HG03469 (cell line): Measurements from ENCODE around the gene SUN3.

Experiments
- ATAC-seq: cut with Tn5 transposase; IDR thresholded peaks from one replicate; pipeline ENCODE4 v1.9.1; 2021; ENCODE audit warnings: mild to moderate bottlenecking, moderate library complexity, moderate number of reproducible peaks; ENCODE audit not compliant: unreplicated experiment

The SUN3 gene

GRCh38 chr7:48028938-48029337 lies at the start of gene SUN3:
TSS of gene SUN3 (minus strand) at chr7:48029107. CDS start at chr7:48028938, 169 bp downstream.
- no peak for ATAC-seq

GRCh38 chr7:48078470-48078869 lies 49.6 kb upstream of the SUN3 start:
- ATAC-seq: no peak

GRCh38 chr7:48077423-48077822 lies 48.5 kb upstream of the SUN3 start:
- no peak for ATAC-seq

- no peak for ATAC-seq
These were observed 45.3 kb upstream of the SUN3 start for GRCh38 chr7:48074204-48074654.

GRCh38 chr7:48067475-48067874 lies 38.6 kb upstream of the SUN3 start:
- ATAC-seq: no peak

GRCh38 chr7:48063985-48064384 lies 35.1 kb upstream of the SUN3 start:
- no peak for ATAC-seq

- no peak for ATAC-seq
These were observed 30.8 kb upstream of the SUN3 start for GRCh38 chr7:48059706-48060105.

GRCh38 chr7:48058990-48059389 lies 30.1 kb upstream of the SUN3 start:
- ATAC-seq: no peak

- no peak for ATAC-seq
These were observed 24.8 kb upstream of the SUN3 start for GRCh38 chr7:48053736-48054135.

GRCh38 chr7:48052748-48053147 lies 23.8 kb upstream of the SUN3 start:
- peak; percentile 63 for ATAC-seq

- ATAC-seq: no peak
These were observed 20.9 kb upstream of the SUN3 start for GRCh38 chr7:48049850-48050249.

- no peak for ATAC-seq
These were observed 19.2 kb upstream of the SUN3 start for GRCh38 chr7:48048113-48048512.

- ATAC-seq: no peak
These were observed 17.6 kb upstream of the SUN3 start for GRCh38 chr7:48046458-48046857.

- no peak for ATAC-seq
These were observed 16.4 kb upstream of the SUN3 start for GRCh38 chr7:48045195-48045765.

- no peak for ATAC-seq
These were observed 13.7 kb upstream of the SUN3 start for GRCh38 chr7:48042636-48043035.

- ATAC-seq: no peak
These were observed 13.3 kb upstream of the SUN3 start for GRCh38 chr7:48042216-48042615.

- no peak for ATAC-seq
These were observed 12.7 kb upstream of the SUN3 start for GRCh38 chr7:48041653-48041970.

- no peak for ATAC-seq
These were observed 12.2 kb upstream of the SUN3 start for GRCh38 chr7:48040944-48041652.

GRCh38 chr7:48038815-48039506 lies 10.1 kb upstream of the SUN3 start:
- ATAC-seq: no peak

GRCh38 chr7:48035967-48036478 lies 7.1 kb upstream of the SUN3 start:
- ATAC-seq: no peak

- peak; percentile 98 for ATAC-seq
These were observed 6.5 kb upstream of the SUN3 start, which contains the start of gene C7orf57 for GRCh38 chr7:48035301-48035966. TSS of gene C7orf57 (plus strand) at chr7:48035543. CDS start at chr7:48036309, 766 bp downstream.
